ENCODE results near the gene OLFM1.
A peak's percentile ranks its signal among the peaks of the same experiment; 100 is the strongest.

Gene OLFM1

DNA sequence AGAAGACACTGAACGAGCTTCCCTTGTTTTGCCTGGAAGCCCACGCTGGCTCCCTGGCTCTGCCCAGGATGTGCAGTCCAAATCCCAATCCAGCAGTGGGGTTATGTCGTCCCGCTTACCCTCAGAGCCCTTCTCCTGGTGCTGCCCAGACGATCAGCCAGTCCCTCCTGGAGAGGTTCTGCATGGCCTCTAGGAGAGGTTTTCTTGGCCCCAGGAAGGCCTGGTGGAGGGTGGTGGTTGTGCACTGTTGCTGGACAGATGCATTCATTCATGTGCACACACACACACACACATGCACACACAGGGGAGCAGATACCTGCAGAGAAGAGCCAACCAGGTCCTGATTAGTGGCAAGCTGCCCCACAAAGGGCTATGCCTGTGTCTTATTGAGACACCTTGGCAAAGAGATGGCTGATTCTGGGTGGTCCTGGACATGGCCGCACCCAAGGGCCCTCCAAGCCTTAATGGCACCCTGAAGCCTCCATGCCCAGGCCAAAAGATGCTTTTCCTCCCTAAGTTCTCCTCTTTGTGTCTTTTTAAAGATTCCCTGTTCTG is 10.5 kb upstream of the OLFM1 start:
- DNase-seq (ENCODE audit: low read depth) = no peak

GRCh38 chr9:135077497-135078200 is 9.8 kb upstream of the OLFM1 start:
- peak; percentile 25 for DNase-seq (ENCODE audit: low read depth)

GRCh38 chr9:135078361-135078821 is 9.1 kb upstream of the OLFM1 start:
- no peak for DNase-seq (ENCODE audit: low read depth)

DNA sequence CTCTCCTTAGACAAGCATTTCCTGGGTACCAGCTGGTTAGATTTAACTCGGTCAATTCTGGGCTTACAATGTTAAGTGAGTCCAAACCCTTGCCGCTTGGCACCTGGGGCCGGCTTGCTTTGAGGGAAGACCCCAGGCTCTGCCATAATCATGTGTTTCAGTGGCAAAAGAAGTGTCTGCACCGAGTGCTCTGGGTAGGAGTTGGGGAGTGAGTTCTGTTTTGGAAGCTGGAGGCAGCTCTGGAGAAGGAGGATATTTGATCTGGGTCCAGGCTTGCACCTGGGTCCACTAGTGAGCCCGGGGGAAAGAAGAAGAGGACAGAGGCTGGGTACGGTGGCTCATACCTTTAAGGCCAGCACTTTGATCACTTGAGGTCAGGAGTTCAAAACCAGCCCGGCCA is 8.4 kb upstream of the OLFM1 start:
- no peak for DNase-seq (ENCODE audit: low read depth)

DNA sequence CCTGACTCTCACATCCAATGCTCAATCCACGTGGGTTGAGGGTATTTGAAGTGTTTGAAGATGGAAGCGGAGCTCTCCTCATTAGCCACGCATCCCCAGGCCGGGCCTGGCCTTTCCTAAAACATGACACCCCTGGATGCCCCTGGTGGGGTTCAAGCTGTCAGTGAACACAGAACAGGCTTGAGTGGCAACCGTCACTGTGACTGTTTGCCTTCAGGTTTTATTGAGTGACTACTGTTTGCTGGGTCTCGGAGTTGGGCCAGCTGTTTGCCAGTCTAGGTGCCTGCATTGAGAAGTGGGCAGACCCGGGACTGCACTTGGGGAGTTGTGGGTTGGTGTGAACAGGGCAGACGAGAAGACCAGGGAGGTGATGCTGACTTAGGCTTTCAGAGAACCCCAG is 7.8 kb upstream of the OLFM1 start:
- no peak for DNase-seq (ENCODE audit: low read depth)

DNA sequence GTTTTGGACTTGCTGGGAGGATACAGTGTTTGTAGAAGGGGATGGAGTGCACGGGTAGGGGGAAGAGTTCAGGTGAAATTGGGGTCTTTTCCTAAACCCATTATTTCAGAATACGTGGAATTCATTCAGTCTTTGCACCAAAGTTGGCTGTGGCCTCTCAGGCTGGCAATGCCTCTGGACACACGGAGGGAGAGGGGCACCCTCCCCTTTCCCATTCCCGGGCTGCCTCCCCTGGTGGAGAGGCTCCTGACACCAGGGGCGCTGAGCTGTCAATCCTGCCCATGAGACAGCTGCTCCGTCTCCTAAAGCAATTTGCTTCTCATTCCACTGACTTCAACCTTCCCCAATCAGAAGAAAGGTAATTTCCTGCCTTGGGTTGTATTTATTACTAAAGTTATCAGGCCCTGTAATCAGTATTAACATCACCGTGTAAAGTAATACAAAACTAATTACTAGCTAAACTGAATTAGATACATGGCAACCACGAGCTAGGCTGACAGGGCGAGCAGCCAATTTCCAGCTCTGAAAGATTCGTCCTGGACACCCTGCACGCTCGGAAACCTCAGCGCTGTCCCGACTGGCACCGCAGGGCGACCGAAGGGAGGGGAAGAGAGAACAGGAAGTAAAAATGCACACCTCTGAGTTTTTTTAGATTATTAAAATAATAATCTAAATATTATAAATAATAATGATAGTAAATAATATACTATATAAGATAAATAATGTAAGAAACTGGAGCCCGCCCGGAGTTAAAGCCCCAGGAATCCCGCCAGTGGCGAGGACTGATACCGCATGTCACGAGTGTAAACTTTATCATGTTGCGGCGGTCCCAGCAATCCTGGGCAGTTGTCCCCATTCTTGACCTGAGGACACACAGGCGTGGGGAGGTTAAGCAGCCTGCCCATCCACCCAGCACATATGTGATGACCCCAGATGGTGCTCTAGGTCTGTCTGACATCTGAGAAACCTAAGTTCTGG is 6.9 kb upstream of the OLFM1 start:
- no peak for DNase-seq (ENCODE audit: low read depth)

DNA sequence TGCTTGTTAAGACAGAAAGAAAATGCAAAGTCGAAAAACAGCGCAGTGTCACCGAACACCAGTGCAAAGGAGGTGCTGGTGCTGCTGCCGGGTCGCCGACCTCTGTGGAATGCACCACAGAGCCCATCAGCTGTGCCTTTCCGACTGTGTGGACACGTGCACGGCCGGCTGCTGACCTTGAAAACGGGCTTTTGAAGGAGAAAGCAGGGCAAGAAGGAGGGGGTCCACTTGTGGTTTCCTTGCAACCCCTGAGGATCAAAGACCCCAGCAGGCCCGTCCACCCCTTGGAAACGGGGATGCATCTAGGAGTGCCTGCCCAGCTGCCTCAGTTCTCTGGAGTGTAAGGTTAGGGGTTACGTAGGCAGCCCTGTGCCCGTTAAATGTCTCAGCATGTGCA is 6.2 kb upstream of the OLFM1 start:
- DNase-seq (ENCODE audit: low read depth) = no peak

DNA sequence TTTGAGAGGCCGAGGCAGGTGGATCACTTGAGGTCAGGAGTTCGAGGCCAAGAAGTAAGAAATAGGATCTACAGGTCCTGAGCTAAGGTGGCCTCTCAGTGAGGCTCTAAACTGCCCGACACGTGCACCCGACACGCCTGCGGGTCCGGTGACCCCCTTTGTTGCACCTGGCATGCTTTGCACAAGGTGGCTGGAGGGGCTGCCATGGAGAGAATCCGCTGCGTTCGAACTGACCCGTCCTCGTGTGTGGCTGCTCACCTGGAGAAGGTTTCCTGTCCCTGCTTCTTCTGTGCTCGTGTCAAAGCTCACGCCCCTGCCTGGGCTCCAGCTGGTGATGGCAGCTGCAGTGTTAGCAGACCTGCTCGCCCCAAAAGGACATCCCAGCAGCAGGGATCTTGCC is 5.7 kb upstream of the OLFM1 start:
- no peak for DNase-seq (ENCODE audit: low read depth)

DNA sequence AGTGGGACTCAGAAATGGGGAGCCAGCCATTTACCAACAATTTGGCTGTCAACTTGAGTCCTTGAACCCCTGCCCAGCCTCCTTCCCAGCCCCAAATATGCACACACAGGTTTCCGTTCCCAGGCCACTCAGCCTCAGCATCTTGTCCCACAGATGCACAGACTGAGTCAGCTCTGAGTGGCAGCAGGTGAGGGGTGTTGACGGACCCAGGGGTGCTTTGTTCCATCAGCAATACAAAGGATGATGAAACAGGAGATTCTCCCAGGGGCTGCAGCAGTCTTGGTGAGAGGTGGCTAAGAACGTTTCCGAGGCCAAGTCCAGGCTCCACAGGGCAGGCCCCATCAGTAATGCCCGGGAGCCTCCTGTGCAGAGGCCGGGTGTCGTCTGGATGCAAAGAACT is 4.9 kb upstream of the OLFM1 start:
- no peak for DNase-seq (ENCODE audit: low read depth)

DNA sequence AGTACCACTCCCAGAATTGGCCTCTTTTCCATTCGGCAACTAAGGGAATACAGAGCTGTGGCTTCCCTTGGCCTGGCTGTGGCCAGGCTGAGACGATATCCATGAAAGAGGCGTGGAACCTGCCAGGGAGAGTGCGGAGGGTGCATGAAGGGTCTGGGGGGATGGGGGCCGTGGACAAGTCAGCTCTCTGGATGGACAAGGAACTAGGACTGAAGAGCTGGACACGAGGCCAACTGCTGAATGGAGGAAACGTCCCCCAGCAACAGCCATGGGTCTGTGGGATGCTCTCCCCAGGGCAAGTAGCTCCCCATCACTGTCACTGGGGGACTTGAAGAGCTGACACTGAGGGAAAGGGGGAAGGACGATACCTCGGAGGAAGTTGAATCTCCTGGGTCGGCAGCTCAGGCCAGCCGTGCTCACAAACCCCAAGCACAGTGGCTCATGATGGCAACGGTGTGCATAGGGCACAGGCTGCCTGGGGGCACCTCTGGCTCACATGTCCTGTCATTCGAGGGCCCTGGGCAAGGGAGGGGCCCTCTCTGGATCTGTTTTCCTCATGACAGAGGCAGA is 4.1 kb upstream of the OLFM1 start:
- DNase-seq (ENCODE audit: low read depth) = no peak

GRCh38 chr9:135083831-135084230 is 3.6 kb upstream of the OLFM1 start:
- DNase-seq (ENCODE audit: low read depth) = no peak

GRCh38 chr9:135084262-135084661 is 3.2 kb upstream of the OLFM1 start:
- no peak for DNase-seq (ENCODE audit: low read depth)

GRCh38 chr9:135084881-135085760 is 2.3 kb upstream of the OLFM1 start:
- DNase-seq (ENCODE audit: low read depth) = no peak

DNA sequence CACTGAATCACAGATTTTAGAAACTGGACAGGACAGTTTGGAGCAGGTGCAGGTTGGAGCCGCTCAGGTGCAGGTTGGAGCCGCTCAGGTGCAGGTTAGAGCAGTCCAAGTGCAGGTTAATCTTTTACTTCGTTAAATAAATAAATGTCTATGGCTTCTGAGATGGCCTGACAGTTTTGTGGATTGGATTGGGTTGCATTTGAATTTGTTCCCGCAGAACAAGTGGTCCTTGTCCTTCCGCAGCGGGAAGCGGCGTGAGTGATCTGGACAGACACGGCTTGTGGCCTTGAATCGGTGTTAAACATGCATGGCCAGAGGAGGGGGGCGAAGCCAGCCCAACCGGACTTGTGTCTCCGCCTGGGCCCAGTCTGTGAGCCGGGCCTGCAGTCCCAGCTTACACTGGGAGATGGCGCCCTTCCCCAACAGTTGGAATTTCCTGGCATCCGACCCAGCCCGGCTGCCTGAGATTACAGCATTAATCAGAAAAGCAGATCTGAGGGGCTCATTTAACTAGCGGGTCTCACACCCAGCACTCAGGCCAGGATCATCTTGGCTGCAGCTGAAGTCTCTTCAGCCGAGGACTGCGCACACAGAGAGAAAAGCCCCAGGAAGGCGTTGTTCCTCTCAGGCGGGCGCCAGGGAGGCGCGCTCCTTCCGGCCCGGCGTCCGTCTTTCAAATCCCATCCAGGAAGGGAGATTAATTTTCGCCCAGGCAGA is 1.5 kb upstream of the OLFM1 start:
- DNase-seq (ENCODE audit: low read depth) = peak; percentile 64

DNA sequence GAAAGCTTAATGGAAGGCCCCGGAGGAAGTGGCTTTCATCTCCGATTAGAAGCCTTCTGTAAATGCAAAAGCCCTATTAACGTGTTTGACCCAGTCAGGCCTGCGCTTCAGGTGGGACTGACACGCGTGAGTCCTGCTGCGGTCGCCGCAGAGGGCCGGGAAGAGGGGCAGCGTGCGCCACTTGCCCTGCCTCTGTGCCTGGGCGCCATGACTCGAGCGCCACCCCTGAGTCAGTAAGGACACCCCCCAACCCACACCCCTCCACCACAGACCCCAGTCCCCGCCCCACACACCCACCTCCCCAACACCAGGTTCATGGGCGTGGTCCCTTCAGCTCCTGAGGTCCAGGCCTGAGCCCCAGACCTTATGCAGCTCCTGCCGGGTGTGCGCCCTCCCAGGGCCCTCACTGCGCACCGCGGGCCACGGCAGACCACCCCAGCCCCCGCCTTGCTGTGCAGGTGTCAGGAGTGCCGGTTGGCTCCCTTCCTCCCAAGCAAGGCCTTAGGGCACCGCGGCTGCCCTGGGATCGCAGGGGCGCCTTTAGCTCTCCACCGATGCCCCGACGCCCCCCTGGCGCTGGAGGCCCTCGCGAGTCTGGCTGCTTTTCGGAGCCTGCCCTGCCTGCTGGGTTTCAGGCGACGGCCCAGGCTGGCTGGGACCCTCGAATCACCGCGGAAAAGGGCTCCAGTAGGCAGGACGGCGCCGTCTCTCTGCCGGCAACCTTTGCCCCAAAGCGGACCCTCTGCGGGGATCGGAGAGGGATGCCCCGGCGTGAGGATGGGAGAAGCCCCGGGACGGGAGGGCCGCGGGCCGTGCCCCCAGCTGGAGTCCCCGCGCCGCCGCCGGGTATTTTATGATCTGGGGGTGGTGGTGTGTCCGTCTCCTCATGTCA is 625 bp upstream of the OLFM1 start:
- DNase-seq (ENCODE audit: low read depth) = no peak

DNA sequence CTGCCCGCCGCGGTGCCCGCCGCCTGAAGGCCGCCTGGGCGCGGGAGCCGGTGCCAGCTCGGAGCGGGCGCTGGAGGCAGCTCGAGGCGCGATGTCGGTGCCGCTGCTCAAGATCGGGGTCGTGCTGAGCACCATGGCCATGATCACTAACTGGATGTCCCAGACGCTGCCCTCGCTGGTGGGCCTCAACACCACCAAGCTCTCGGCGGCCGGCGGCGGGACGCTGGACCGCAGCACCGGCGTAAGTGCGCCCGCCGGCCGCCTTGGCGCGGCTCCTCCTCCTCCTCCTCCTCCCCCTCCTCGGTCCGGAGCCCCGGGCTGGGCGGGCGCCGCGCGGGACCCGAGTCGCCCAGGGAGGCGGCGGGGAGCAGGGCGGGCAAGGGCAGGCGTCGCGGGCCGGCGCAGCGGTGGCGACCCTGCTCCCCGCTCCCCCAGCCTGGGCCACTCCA is 455 bp downstream of the OLFM1 start:
- DNase-seq (ENCODE audit: low read depth) = no peak

DNA sequence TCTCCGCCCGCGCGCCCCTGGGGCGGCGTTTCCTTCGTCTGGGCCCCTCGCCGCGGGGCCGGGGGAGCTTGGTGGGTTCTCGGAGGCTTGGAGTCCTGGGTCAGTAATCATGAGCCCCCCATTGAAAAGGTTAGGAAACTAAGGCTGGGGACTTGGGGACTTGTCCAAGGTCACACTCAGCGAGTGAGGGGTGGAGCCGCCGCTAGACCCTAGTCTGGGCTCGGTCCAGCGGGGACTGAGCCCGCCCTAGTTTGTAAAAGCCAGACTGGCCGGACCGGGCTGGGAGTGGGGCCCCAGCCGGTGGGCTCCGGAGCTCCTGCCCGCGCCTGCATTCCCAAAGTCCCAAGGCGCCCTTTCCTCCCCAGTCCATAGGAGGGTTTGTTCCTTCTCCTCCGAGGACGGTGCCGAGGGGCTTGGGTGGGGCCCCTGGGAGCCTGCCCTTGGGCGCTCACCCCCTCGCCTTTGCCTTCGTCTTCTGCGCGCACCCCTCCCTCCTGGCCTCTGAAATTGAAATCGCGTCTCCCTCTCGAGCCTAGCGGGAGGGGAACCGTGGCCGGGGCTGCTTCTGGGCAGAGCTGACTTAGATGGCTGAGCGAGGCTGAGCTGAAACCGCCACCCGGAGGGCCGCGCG is 995 bp downstream of the OLFM1 start:
- DNase-seq (ENCODE audit: low read depth) = no peak

DNA sequence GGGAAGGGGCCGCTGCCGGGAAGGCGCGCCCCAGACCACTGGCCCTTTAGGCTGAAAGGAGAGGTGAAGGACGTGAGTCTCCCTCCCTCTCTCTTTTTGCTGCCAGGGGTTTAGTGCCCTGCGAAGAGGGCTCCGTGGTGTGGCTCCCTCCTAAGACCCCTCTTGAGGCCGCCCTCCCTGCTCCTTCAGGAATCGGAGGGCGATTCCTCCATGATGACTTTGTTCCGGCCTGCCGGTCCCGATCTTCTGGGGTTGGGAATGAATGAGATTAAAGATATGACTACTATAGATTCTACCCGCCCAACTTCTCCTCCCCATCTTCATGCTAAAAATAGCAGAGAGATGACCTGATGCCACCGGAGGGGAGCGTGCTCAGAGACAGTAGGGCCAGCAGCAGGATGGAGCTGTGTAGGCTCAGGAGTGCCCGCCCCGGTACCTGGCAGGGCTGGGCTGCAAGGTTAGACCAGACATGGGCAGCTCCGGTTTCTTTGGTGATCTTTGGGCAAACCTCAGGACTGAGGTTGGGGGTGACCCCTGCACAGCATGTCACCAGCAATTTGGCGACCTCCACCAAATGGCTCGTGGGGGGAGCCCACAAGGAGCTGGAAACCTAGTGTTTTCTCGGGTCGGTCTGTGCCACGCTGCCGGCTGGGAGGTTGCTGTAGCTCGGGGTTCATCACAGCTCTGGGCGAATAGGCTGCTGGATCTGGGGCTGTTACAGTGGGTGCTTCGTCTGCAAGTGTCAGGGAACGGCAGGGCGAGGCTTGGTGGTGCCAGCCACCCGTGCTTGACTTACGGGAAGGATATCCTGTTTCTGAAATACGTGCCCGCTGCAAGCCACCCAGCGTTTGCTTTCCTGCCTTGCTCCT is 1.7 kb downstream of the OLFM1 start:
- DNase-seq (ENCODE audit: low read depth) = no peak

Data from EH (cell line).